Mesothelial cell of epicardium (in vitro differentiated cells): ENCODE data around the gene C1QB. TPM values are rescaled to one million over a fixed set of nuclear protein-coding genes. Genes with fewer than 3 reads are reported as not detected.

ENCODE experiments used
- DNase-seq, 2 experiments: peaks; one replicate each; pipeline ENCODE4 v3.0.0; 2021; ENCODE audit warnings: low spot score in 2 of 2; ENCODE audit not compliant: unreplicated experiment in 2 of 2
- H3K27ac Mint-ChIP-seq: 2 replicates; pipeline ENCODE4 v1.8.0; 2021; ENCODE audit warnings: mixed read lengths
- H3K27me3 Mint-ChIP-seq: 2 replicates; pipeline ENCODE4 v1.8.0; 2021; ENCODE audit warnings: low read depth, mixed read lengths
- H3K36me3 Mint-ChIP-seq: 2 replicates; pipeline ENCODE4 v1.8.0; 2021; ENCODE audit warnings: mixed read lengths
- H3K4me1 Mint-ChIP-seq: 2 replicates; pipeline ENCODE4 v1.8.0; 2021; ENCODE audit warnings: mixed read lengths
- H3K4me3 Mint-ChIP-seq: 2 replicates; pipeline ENCODE4 v1.8.0; 2021; ENCODE audit warnings: mild to moderate bottlenecking, moderate library complexity, mixed read lengths
- H3K9me3 Mint-ChIP-seq: 2 replicates; pipeline ENCODE4 v1.8.0; 2021; ENCODE audit warnings: mixed read lengths
- CTCF ChIP-seq: fragments of 200-600 bp; sonication (generic); IDR thresholded peaks from one replicate; pipeline ENCODE4 v1.5.0; 2021; ENCODE audit warnings: antibody characterized with exemption; ENCODE audit not compliant: unreplicated experiment
- total RNA-seq: library from RNA; stranded (reverse); gene quantifications from 3 replicates; pipeline ENCODE4 v1.2.1, GENCODE V29; 2021

Gene C1QB
- total RNA-seq, 1 donor from 2014 or later, result not detected

- Mint-ChIP-seq H3K4me3 (no peak overlapping the region), H3K36me3 (no peaks in the 10 kb centered on the region), H3K9me3 (no peaks in the 10 kb centered on the region), H3K27me3 (peaks cover 91% of the 10 kb centered on the region), H3K27ac (no peak overlapping the region), H3K4me1 (no peaks in the 10 kb centered on the region)
- peak; percentile 66 to 86 for DNase-seq
- no peak for TF ChIP-seq CTCF
Observed at GRCh38 chr1:22611530-22611947, 41.5 kb upstream of the C1QB start.

GRCh38 chr1:22612671-22613571 is 40.1 kb upstream of the C1QB start:
- no peak overlapping the region for H3K4me3 Mint-ChIP-seq
- DNase-seq, result no peak
- H3K4me1 Mint-ChIP-seq, result no peaks in the 10 kb centered on the region
- H3K9me3 Mint-ChIP-seq, result no peaks in the 10 kb centered on the region
- H3K27ac Mint-ChIP-seq, result no peak overlapping the region
- H3K36me3 Mint-ChIP-seq, result no peaks in the 10 kb centered on the region
- H3K27me3 Mint-ChIP-seq, result peaks cover 91% of the 10 kb centered on the region
- TF ChIP-seq CTCF, result no peak

- DNase-seq, result no peak
- Mint-ChIP-seq H3K27ac (no peak overlapping the region), H3K27me3 (peaks cover 88% of the 10 kb centered on the region), H3K4me3 (no peak overlapping the region), H3K36me3 (no peaks in the 10 kb centered on the region), H3K9me3 (no peaks in the 10 kb centered on the region), H3K4me1 (no peaks in the 10 kb centered on the region)
- no peak for TF ChIP-seq CTCF
Observed at GRCh38 chr1:22613572-22613918, 39.5 kb upstream of the C1QB start.

GRCh38 chr1:22613951-22614350 is 39.1 kb upstream of the C1QB start:
- Mint-ChIP-seq H3K9me3 (no peaks in the 10 kb centered on the region), H3K27ac (no peak overlapping the region), H3K4me3 (no peak overlapping the region), H3K27me3 (peaks cover 87% of the 10 kb centered on the region), H3K36me3 (no peaks in the 10 kb centered on the region), H3K4me1 (no peaks in the 10 kb centered on the region)
- TF ChIP-seq CTCF, result no peak
- DNase-seq, result no peak

- H3K4me1 Mint-ChIP-seq, result no peaks in the 10 kb centered on the region
- no peak for TF ChIP-seq CTCF
- DNase-seq, result no peak
- H3K9me3 Mint-ChIP-seq, result no peaks in the 10 kb centered on the region
- no peak overlapping the region for H3K4me3 Mint-ChIP-seq
- H3K27me3 Mint-ChIP-seq, result peaks cover 80% of the 10 kb centered on the region
- no peak overlapping the region for H3K27ac Mint-ChIP-seq
- H3K36me3 Mint-ChIP-seq, result no peaks in the 10 kb centered on the region
Observed at GRCh38 chr1:22615886-22616285, 37.1 kb upstream of the C1QB start.
